Measurements from ENCODE around the gene AP2S1. TPM values are rescaled to one million over a fixed set of nuclear protein-coding genes. Genes with fewer than 3 reads are reported as not detected.

Gene AP2S1
- total RNA-seq, 3 donors from 2014 or later: 90.8 to 141 (median 107) TPM

GRCh38 chr19:46863818-46864629 lies 13.4 kb upstream of the AP2S1 start:
- intact Hi-C loops (cut with DNase I, micrococcal nuclease): loop anchor here in 1 of 2 donors (10.0 kb wide), 1 partner anchor 81 kb away; no protein-coding TSS in a partner anchor
- Histone ChIP-seq H3K4me1 (ENCODE audit: low read depth) (peaks cover 55% of the 10 kb centered on the region), H3K4me3 (no peak overlapping the region), H3K9me3 (no peaks in the 10 kb centered on the region), H3K36me3 (ENCODE audit: low read depth) (no peaks in the 10 kb centered on the region)
- peak in 1 of 3 donors; percentile 36 for DNase-seq
- no peak for ATAC-seq
- TF ChIP-seq CTCF (IDR thresholded peaks at IDR 0.05): no peak

GRCh38 chr19:46862974-46863632 lies 12.5 kb upstream of the AP2S1 start:
- H3K4me1 ChIP-seq (ENCODE audit: low read depth): peaks cover 53% of the 10 kb centered on the region
- no peak overlapping the region for H3K4me3 ChIP-seq
- peak in 1 of 3 donors; percentile 21 for DNase-seq

GRCh38 chr19:46862503-46862834 lies 11.8 kb upstream of the AP2S1 start:
- no peaks in the 10 kb centered on the region for H3K9me3 ChIP-seq
- ATAC-seq: no peak
- intact Hi-C loops (cut with DNase I, micrococcal nuclease): loop anchor here in 1 of 2 donors (10.0 kb wide), 1 partner anchor 82 kb away; no protein-coding TSS in a partner anchor
- H3K4me3 ChIP-seq: no peak overlapping the region
- no peak for TF ChIP-seq CTCF (IDR thresholded peaks at IDR 0.05)
- peak in 1 of 3 donors; percentile 25 for DNase-seq
- H3K36me3 ChIP-seq (ENCODE audit: low read depth): no peaks in the 10 kb centered on the region
- H3K4me1 ChIP-seq (ENCODE audit: low read depth): peaks cover 49% of the 10 kb centered on the region

More at GRCh38 chr19:46862974-46863632, 12.5 kb upstream of the AP2S1 start:
- Histone ChIP-seq H3K36me3 (ENCODE audit: low read depth) (no peaks in the 10 kb centered on the region), H3K9me3 (no peaks in the 10 kb centered on the region)
- TF ChIP-seq CTCF (IDR thresholded peaks at IDR 0.05): no peak
- no peak for ATAC-seq
- intact Hi-C loops (cut with DNase I, micrococcal nuclease): loop anchor here in 1 of 2 donors (10.0 kb wide), 1 partner anchor 82 kb away; no protein-coding TSS in a partner anchor

- H3K9me3 ChIP-seq: no peaks in the 10 kb centered on the region
- no peak for TF ChIP-seq CTCF (IDR thresholded peaks at IDR 0.05)
- intact Hi-C loops (cut with DNase I, micrococcal nuclease): loop anchor here in 1 of 2 donors (10.0 kb wide), 1 partner anchor 83 kb away; no protein-coding TSS in a partner anchor
- H3K4me3 ChIP-seq: peak overlapping the region; percentile 83
- peaks cover 43% of the 10 kb centered on the region for H3K4me1 ChIP-seq (ENCODE audit: low read depth)
- DNase-seq: peak in 2 of 3 donors; percentile 32 to 52
- no peaks in the 10 kb centered on the region for H3K36me3 ChIP-seq (ENCODE audit: low read depth)
- no peak for ATAC-seq
Observed at GRCh38 chr19:46861691-46862502, 11.3 kb upstream of the AP2S1 start.
